Uterus (tissue), 2 donors: ENCODE measurements around the gene DIP2A.
"Not testable (repeated sequence)": the region's sequence is repeated elsewhere in the genome, so short reads cannot be mapped to it uniquely, and the experiment has no call there.

Experiments
- POLR2A ChIP-seq, 2 donors: fragments of 450-650 bp; IDR thresholded peaks; one replicate each; pipeline ENCODE4 v1.6.1; 2016; ENCODE audit warnings: antibody characterized with exemption in 2 of 2, mild to moderate bottlenecking in 1 of 2, moderate library complexity in 1 of 2
- TF ChIP-seq, protein P1 (sequence below), 4 experiments: fragments of 200-600 bp in 2 of 4; fragments of 450-650 bp in 2 of 4; sonication (generic) in 2 of 4; IDR thresholded peaks; one replicate each; pipeline ENCODE4 v1.5.1; 2016 to 2019; ENCODE audit warnings: antibody characterized with exemption in 4 of 4, mild to moderate bottlenecking in 2 of 4, moderate library complexity in 1 of 4

GRCh38 chr21:46433116-46433515 is 25.6 kb upstream of the DIP2A start:
- TF ChIP-seq, protein P1, sequence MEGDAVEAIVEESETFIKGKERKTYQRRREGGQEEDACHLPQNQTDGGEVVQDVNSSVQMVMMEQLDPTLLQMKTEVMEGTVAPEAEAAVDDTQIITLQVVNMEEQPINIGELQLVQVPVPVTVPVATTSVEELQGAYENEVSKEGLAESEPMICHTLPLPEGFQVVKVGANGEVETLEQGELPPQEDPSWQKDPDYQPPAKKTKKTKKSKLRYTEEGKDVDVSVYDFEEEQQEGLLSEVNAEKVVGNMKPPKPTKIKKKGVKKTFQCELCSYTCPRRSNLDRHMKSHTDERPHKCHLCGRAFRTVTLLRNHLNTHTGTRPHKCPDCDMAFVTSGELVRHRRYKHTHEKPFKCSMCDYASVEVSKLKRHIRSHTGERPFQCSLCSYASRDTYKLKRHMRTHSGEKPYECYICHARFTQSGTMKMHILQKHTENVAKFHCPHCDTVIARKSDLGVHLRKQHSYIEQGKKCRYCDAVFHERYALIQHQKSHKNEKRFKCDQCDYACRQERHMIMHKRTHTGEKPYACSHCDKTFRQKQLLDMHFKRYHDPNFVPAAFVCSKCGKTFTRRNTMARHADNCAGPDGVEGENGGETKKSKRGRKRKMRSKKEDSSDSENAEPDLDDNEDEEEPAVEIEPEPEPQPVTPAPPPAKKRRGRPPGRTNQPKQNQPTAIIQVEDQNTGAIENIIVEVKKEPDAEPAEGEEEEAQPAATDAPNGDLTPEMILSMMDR (IDR thresholded peaks at IDR 0.05) = not testable (repeated sequence)
- TF ChIP-seq POLR2A (IDR thresholded peaks at IDR 0.05) = not testable (repeated sequence)
